Measurements from ENCODE around the gene P3H1.
A peak's percentile ranks its signal among the peaks of the same experiment; 100 is the strongest.
"Not testable (repeated sequence)": the region's sequence is repeated elsewhere in the genome, so short reads cannot be mapped to it uniquely, and the experiment has no call there.

Gene P3H1

GRCh38 chr1:42773420-42773819 is 6.6 kb upstream of the P3H1 start:
- DNase-seq (ENCODE audit: low spot score) = no peak

GRCh38 chr1:42769811-42770210 is 3.0 kb upstream of the P3H1 start:
- DNase-seq (ENCODE audit: low spot score) = no peak

- DNase-seq (ENCODE audit: low spot score) = no peak
These were observed 1.3 kb upstream of the P3H1 start for GRCh38 chr1:42768172-42768571.

GRCh38 chr1:42767510-42768000 is 727 bp upstream of the P3H1 start:
- no peak for DNase-seq (ENCODE audit: low spot score)

- DNase-seq (ENCODE audit: low spot score) = peak; percentile 8
These were observed 742 bp downstream of the P3H1 start for GRCh38 chr1:42765832-42766740.

GRCh38 chr1:42765269-42765668 is 1.6 kb downstream of the P3H1 start:
- no peak for DNase-seq (ENCODE audit: low spot score)

- no peak for DNase-seq (ENCODE audit: low spot score)
These were observed 4.6 kb downstream of the P3H1 start for GRCh38 chr1:42762269-42762668.

- DNase-seq (ENCODE audit: low spot score) = no peak
These were observed 5.3 kb downstream of the P3H1 start for GRCh38 chr1:42761567-42761966.

GRCh38 chr1:42759114-42759513 is 7.7 kb downstream of the P3H1 start:
- no peak for DNase-seq (ENCODE audit: low spot score)

- DNase-seq (ENCODE audit: low spot score) = no peak
These were observed 8.2 kb downstream of the P3H1 start for GRCh38 chr1:42758641-42759040.

GRCh38 chr1:42757892-42758275 is 8.9 kb downstream of the P3H1 start:
- DNase-seq (ENCODE audit: low spot score) = no peak

- DNase-seq (ENCODE audit: low spot score) = peak; percentile 30
These were observed 9.6 kb downstream of the P3H1 start for GRCh38 chr1:42756956-42757891.

GRCh38 chr1:42753070-42753469 is 13.8 kb downstream of the P3H1 start:
- DNase-seq (ENCODE audit: low spot score) = no peak

- no peak for DNase-seq (ENCODE audit: low spot score)
These were observed 14.5 kb downstream of the P3H1 start for GRCh38 chr1:42752284-42752683.

GRCh38 chr1:42751511-42752070 is 15.2 kb downstream of the P3H1 start:
- DNase-seq (ENCODE audit: low spot score) = not testable (repeated sequence)

GRCh38 chr1:42750041-42750440 is 16.8 kb downstream of the P3H1 start:
- no peak for DNase-seq (ENCODE audit: low spot score)

- DNase-seq (ENCODE audit: low spot score) = no peak
These were observed 18.1 kb downstream of the P3H1 start for GRCh38 chr1:42748461-42749410.

GRCh38 chr1:42748021-42748420 is 18.8 kb downstream of the P3H1 start:
- no peak for DNase-seq (ENCODE audit: low spot score)

GRCh38 chr1:42747125-42747524 is 19.7 kb downstream of the P3H1 start:
- peak; percentile 33 for DNase-seq (ENCODE audit: low spot score)

- DNase-seq (ENCODE audit: low spot score) = no peak
These were observed 20.3 kb downstream of the P3H1 start for GRCh38 chr1:42746436-42747105.

GRCh38 chr1:42745851-42746250 is 21.0 kb downstream of the P3H1 start:
- DNase-seq (ENCODE audit: low spot score) = no peak
